Measurements from ENCODE around the gene CDA. TPM values are rescaled to one million over a fixed set of nuclear protein-coding genes. Genes with fewer than 3 reads are reported as not detected.

The CDA gene
- total and polyA plus RNA-seq, 10 of the 15 experiments (the other 5 are each of a cell fraction or from before 2014, with no cell fraction given), result not detected

GRCh38 chr1:20601129-20601825 lies 12.4 kb downstream of the CDA start (continued):
- TF ChIP-seq ZBTB40 (IDR thresholded peaks at IDR 0.05; ENCODE audit: borderline replicate concordance) (no peak), MYC (IDR thresholded peaks at IDR 0.05; ENCODE audit: insufficient read depth, insufficient read length, insufficient replicate concordance, low read length, severe bottlenecking) (no peak), MYB (IDR thresholded peaks at IDR 0.05; ENCODE audit: borderline replicate concordance, low read depth, low read length) (no peak), PAX5 (IDR thresholded peaks at IDR 0.05; ENCODE audit: borderline replicate concordance, low read depth, low read length) (no peak), BCL3 (IDR thresholded peaks at IDR 0.05; ENCODE audit: borderline replicate concordance, insufficient read depth, low read depth, low read length, poor library complexity, severe bottlenecking) (no peak), FOXK2 (IDR thresholded peaks at IDR 0.05) (no peak)
